ENCODE measurements around the gene ZFR. TPM values are rescaled to one million over a fixed set of nuclear protein-coding genes. Genes with fewer than 3 reads are reported as not detected.

Gene ZFR
- total and polyA plus RNA-seq, 8 donors = 21.8 to 110 (median 48.5) TPM

GRCh38 chr5:32353420-32353819, 91.1 kb downstream of the ZFR start:
- no peak for TF ChIP-seq POLR2A (IDR thresholded peaks at IDR 0.05)
- no peak for TF ChIP-seq CTCF (IDR thresholded peaks at IDR 0.05)
- no peak for TF ChIP-seq EP300 (IDR thresholded peaks at IDR 0.05)
- no peak for TF ChIP-seq POLR2AphosphoS5 (IDR thresholded peaks at IDR 0.05)
- intact Hi-C loops (cut with DNase I; ENCODE audit: low total_unique reads) = no loop called here
- WGBS, 5 donors = 93 to 96% (median 95%) methylated on average over 9 of the region's 9 CpGs

GRCh38 chr5:32352685-32353084, 91.9 kb downstream of the ZFR start:
- TF ChIP-seq POLR2A (IDR thresholded peaks at IDR 0.05) = no peak
- TF ChIP-seq EP300 (IDR thresholded peaks at IDR 0.05) = no peak
- no peak for TF ChIP-seq CTCF (IDR thresholded peaks at IDR 0.05)
- TF ChIP-seq POLR2AphosphoS5 (IDR thresholded peaks at IDR 0.05) = no peak
- 85 to 96% (median 90%) methylated on average over 8 of the region's 8 CpGs for WGBS, 5 donors
- no peaks in the 10 kb centered on the region for H3K9me3 ChIP-seq
- H3K27ac ChIP-seq = no peak overlapping the region
- no peaks in the 10 kb centered on the region for H3K27me3 ChIP-seq
- peaks cover 5 to 47% (median 40%) of the 10 kb centered on the region in 4 donors for H3K36me3 ChIP-seq
- no peaks in the 10 kb centered on the region for H3K4me1 ChIP-seq
- H3K4me3 ChIP-seq = no peak overlapping the region
- no peak for DNase-seq
- intact Hi-C loops (cut with DNase I; ENCODE audit: low total_unique reads) = no loop called here

More at GRCh38 chr5:32353420-32353819, 91.1 kb downstream of the ZFR start:
- H3K4me3 ChIP-seq = no peak overlapping the region
- no peaks in the 10 kb centered on the region for H3K4me1 ChIP-seq
- H3K27ac ChIP-seq = no peak overlapping the region
- H3K27me3 ChIP-seq = no peaks in the 10 kb centered on the region
- no peak for DNase-seq
- H3K36me3 ChIP-seq = peaks cover 5 to 55% (median 47%) of the 10 kb centered on the region in 4 donors
- no peaks in the 10 kb centered on the region for H3K9me3 ChIP-seq

GRCh38 chr5:32346869-32347268, 97.7 kb downstream of the ZFR start:
- Histone ChIP-seq H3K36me3 (no peaks in the 10 kb centered on the region), H3K27me3 (no peaks in the 10 kb centered on the region), H3K4me3 (no peak overlapping the region), H3K27ac (no peak overlapping the region), H3K9me3 (no peaks in the 10 kb centered on the region), H3K4me1 (no peaks in the 10 kb centered on the region)
- DNase-seq = no peak
- intact Hi-C loops (cut with DNase I; ENCODE audit: low total_unique reads) = no loop called here
- WGBS, 5 donors = 68 to 97% (median 93%) methylated on average over 2 of the region's 2 CpGs
- no peak for TF ChIP-seq POLR2AphosphoS5 (IDR thresholded peaks at IDR 0.05)
- TF ChIP-seq POLR2A (IDR thresholded peaks at IDR 0.05) = no peak
- no peak for TF ChIP-seq EP300 (IDR thresholded peaks at IDR 0.05)
- no peak for TF ChIP-seq CTCF (IDR thresholded peaks at IDR 0.05)

- H3K36me3 ChIP-seq = no peaks in the 10 kb centered on the region
- intact Hi-C loops (cut with DNase I; ENCODE audit: low total_unique reads) = no loop called here
- no peak for DNase-seq
- peaks cover 0 to 25% (median 15%) of the 10 kb centered on the region in 4 donors for H3K9me3 ChIP-seq
- H3K27me3 ChIP-seq = no peaks in the 10 kb centered on the region
- H3K4me3 ChIP-seq = no peak overlapping the region
- 80 to 100% (median 98%) methylated on average over 2 of the region's 2 CpGs for WGBS, 5 donors
- no peaks in the 10 kb centered on the region for H3K4me1 ChIP-seq
- no peak for TF ChIP-seq POLR2A (IDR thresholded peaks at IDR 0.05)
- no peak for TF ChIP-seq EP300 (IDR thresholded peaks at IDR 0.05)
- no peak for TF ChIP-seq POLR2AphosphoS5 (IDR thresholded peaks at IDR 0.05)
- TF ChIP-seq CTCF (IDR thresholded peaks at IDR 0.05) = no peak
- no peak overlapping the region for H3K27ac ChIP-seq
Observed at GRCh38 chr5:32343058-32343672, 101.4 kb downstream of the ZFR start.

All from stomach (tissue), 9 donors.